ENCODE results near the gene AXDND1. TPM values are rescaled to one million over a fixed set of nuclear protein-coding genes. Genes with fewer than 3 reads are reported as not detected.

The AXDND1 gene
- total and polyA plus RNA-seq, 12 donors = 0.03 to 0.17 (median 0.15) TPM; not detected in 8

GRCh38 chr1:179478370-179478769 is 112.6 kb downstream of the AXDND1 start:
- intact Hi-C loops (cut with DNase I) = no loop called here
- TF ChIP-seq CTCF (IDR thresholded peaks at IDR 0.05) = no peak
- ATAC-seq (no peak), DNase-seq (no peak)
- H3K9me3 ChIP-seq = peaks cover 0 to 51% (median 18%) of the 10 kb centered on the region in 11 donors
- 8 to 18% methylated on average over 1 of the region's 1 CpG for WGBS, 2 donors
- no peaks in the 10 kb centered on the region for H3K36me3 ChIP-seq
- no peak overlapping the region for H3K27ac ChIP-seq
- no peaks in the 10 kb centered on the region for H3K27me3 ChIP-seq
- H3K4me1 ChIP-seq = no peaks in the 10 kb centered on the region
- H3K4me3 ChIP-seq = no peak overlapping the region

- Histone ChIP-seq H3K27me3 (peaks cover 0 to 3% (median 0%) of the 10 kb centered on the region in 7 donors), H3K9me3 (peaks cover 0 to 28% (median 16%) of the 10 kb centered on the region in 11 donors), H3K4me1 (no peaks in the 10 kb centered on the region), H3K27ac (no peak overlapping the region), H3K36me3 (no peaks in the 10 kb centered on the region), H3K4me3 (no peak overlapping the region)
- TF ChIP-seq CTCF (IDR thresholded peaks at IDR 0.05) = no peak
- no peak for DNase-seq
- 44 to 50% methylated on average over 1 of the region's 1 CpG for WGBS, 2 donors
- no peak for ATAC-seq
- intact Hi-C loops (cut with DNase I) = no loop called here
These were observed 124.8 kb downstream of the AXDND1 start for GRCh38 chr1:179490611-179491010.

GRCh38 chr1:179493323-179493722 is 127.6 kb downstream of the AXDND1 start:
- intact Hi-C loops (cut with DNase I) = no loop called here
- no peak overlapping the region for H3K27ac ChIP-seq
- no peak for ATAC-seq

GRCh38 chr1:179506199-179506598 is 140.4 kb downstream of the AXDND1 start:
- Histone ChIP-seq H3K4me1 (no peaks in the 10 kb centered on the region), H3K4me3 (no peak overlapping the region), H3K9me3 (no peaks in the 10 kb centered on the region), H3K27me3 (no peaks in the 10 kb centered on the region), H3K27ac (no peak overlapping the region), H3K36me3 (no peaks in the 10 kb centered on the region)
- DNase-seq = no peak
- 84 to 87% methylated on average over 6 of the region's 6 CpGs for WGBS, 2 donors
- no peak for TF ChIP-seq CTCF (IDR thresholded peaks at IDR 0.05)
- intact Hi-C loops (cut with DNase I) = no loop called here
- ATAC-seq = no peak

More at GRCh38 chr1:179493323-179493722, 127.6 kb downstream of the AXDND1 start:
- no peak for DNase-seq
- H3K36me3 ChIP-seq = no peaks in the 10 kb centered on the region
- WGBS, 2 donors = 67 to 72% methylated on average over 2 of the region's 2 CpGs
- no peak for TF ChIP-seq CTCF (IDR thresholded peaks at IDR 0.05)
- H3K27me3 ChIP-seq = peaks cover 0 to 3% (median 0%) of the 10 kb centered on the region in 7 donors
- no peaks in the 10 kb centered on the region for H3K4me1 ChIP-seq
- H3K9me3 ChIP-seq = peaks cover 0 to 3% (median 0%) of the 10 kb centered on the region in 11 donors
- no peak overlapping the region for H3K4me3 ChIP-seq

All from heart right ventricle (tissue), 16 donors.